ENCODE measurements around the gene TOE1. TPM values are rescaled to one million over a fixed set of nuclear protein-coding genes. Genes with fewer than 3 reads are reported as not detected.
A peak's percentile ranks its signal among the peaks of the same experiment; 100 is the strongest.
"Not testable (repeated sequence)": the region's sequence is repeated elsewhere in the genome, so short reads cannot be mapped to it uniquely, and the experiment has no call there.

The TOE1 gene
- polyA plus RNA-seq (2013, experiment 1 of 2) = 20.5 TPM
- 19.4 TPM for polyA plus RNA-seq (2013, experiment 2 of 2)

- Histone ChIP-seq H3K18ac (ENCODE audit: low read length) (peak within 1 kb of the TSS; percentile 96), H3K36me3 (ENCODE audit: control insufficient read depth, insufficient read depth, low read length) (peaks cover 12% of the 10 kb centered on the region), H4K8ac (ENCODE audit: low read depth, low read length) (peak within 1 kb of the TSS; percentile 70), H2BK15ac (replicated peaks; ENCODE audit: low read depth) (no peak within 1 kb of the TSS), H3K56ac (ENCODE audit: low read length) (peak within 1 kb of the TSS; percentile 97), H2BK5ac (ENCODE audit: low read length) (peak within 1 kb of the TSS; percentile 85), H3K27ac (ENCODE audit: low read depth, low read length) (peak within 1 kb of the TSS; percentile 90), H3K79me1 (ENCODE audit: low read length) (peaks cover 27% of the 10 kb centered on the region), H3K9ac (ENCODE audit: low read length) (peak within 1 kb of the TSS; percentile 90), H3K4me1 (ENCODE audit: control insufficient read depth, low read depth, low read length) (peaks cover 5% of the 10 kb centered on the region), H2AK5ac (ENCODE audit: low read length) (peak within 1 kb of the TSS; percentile 81), H2BK120ac (ENCODE audit: low read depth, low read length) (no peak within 1 kb of the TSS), H3K4ac (ENCODE audit: low read depth, low read length) (peak within 1 kb of the TSS; percentile 84), H3K79me2 (ENCODE audit: control insufficient read depth, insufficient read depth, low read length) (peaks cover 27% of the 10 kb centered on the region), H3K23ac (ENCODE audit: low read length) (peak within 1 kb of the TSS; percentile 91), H3K27me3 (ENCODE audit: insufficient read depth, low read length, poor library complexity) (no peaks in the 10 kb centered on the region), H4K5ac (ENCODE audit: low read length) (peak within 1 kb of the TSS; percentile 79), H3K4me2 (ENCODE audit: low read length) (peak within 1 kb of the TSS; percentile 98), H3K4me3 (ENCODE audit: low read length) (peak within 1 kb of the TSS; percentile 86)
- peak; percentile 97 for DNase-seq
- WGBS (ENCODE audit: extremely low coverage, insufficient coverage, low lambda C conversion rate) = no CpG with 5 or more reads among the region's 70 CpGs
Measured at GRCh38 chr1:45339789-45340558, at the start of gene TOE1, which contains the start of gene MUTYH. TOE1 (plus strand) TSS chr1:45340170; CDS start chr1:45340253, 83 bp downstream. MUTYH (minus strand) TSS chr1:45340440; CDS start chr1:45334505, 5,935 bp downstream.

- H3K9ac ChIP-seq (ENCODE audit: low read length); H4K8ac ChIP-seq (ENCODE audit: low read depth, low read length); H2BK5ac ChIP-seq (ENCODE audit: low read length); H3K79me2 ChIP-seq (ENCODE audit: control insufficient read depth, insufficient read depth, low read length); H3K27me3 ChIP-seq (ENCODE audit: insufficient read depth, low read length, poor library complexity); H4K5ac ChIP-seq (ENCODE audit: low read length); DNase-seq; H2BK15ac ChIP-seq (replicated peaks; ENCODE audit: low read depth); H3K4me3 ChIP-seq (ENCODE audit: low read length); H3K56ac ChIP-seq (ENCODE audit: low read length); H3K23ac ChIP-seq (ENCODE audit: low read length); H2BK120ac ChIP-seq (ENCODE audit: low read depth, low read length); H3K4me2 ChIP-seq (ENCODE audit: low read length); H3K4ac ChIP-seq (ENCODE audit: low read depth, low read length); H2AK5ac ChIP-seq (ENCODE audit: low read length); H3K4me1 ChIP-seq (ENCODE audit: control insufficient read depth, low read depth, low read length); H3K36me3 ChIP-seq (ENCODE audit: control insufficient read depth, insufficient read depth, low read length); H3K79me1 ChIP-seq (ENCODE audit: low read length); H3K18ac ChIP-seq (ENCODE audit: low read length); H3K27ac ChIP-seq (ENCODE audit: low read depth, low read length): not testable (repeated sequence)
- no CpG with 5 or more reads among the region's 6 CpGs for WGBS (ENCODE audit: extremely low coverage, insufficient coverage, low lambda C conversion rate)
Measured at GRCh38 chr1:45291002-45291401, 49.0 kb upstream of the TOE1 start.

- Histone ChIP-seq H3K4me2 (ENCODE audit: low read length) (no peak overlapping the region), H3K23ac (ENCODE audit: low read length) (no peak overlapping the region), H4K8ac (ENCODE audit: low read depth, low read length) (no peak overlapping the region), H3K9ac (ENCODE audit: low read length) (no peak overlapping the region), H4K5ac (ENCODE audit: low read length) (no peak overlapping the region), H3K18ac (ENCODE audit: low read length) (no peak overlapping the region), H3K27ac (ENCODE audit: low read depth, low read length) (no peak overlapping the region), H2BK15ac (replicated peaks; ENCODE audit: low read depth) (no peak overlapping the region), H3K36me3 (ENCODE audit: control insufficient read depth, insufficient read depth, low read length) (no peaks in the 10 kb centered on the region), H3K27me3 (ENCODE audit: insufficient read depth, low read length, poor library complexity) (no peaks in the 10 kb centered on the region), H3K4ac (ENCODE audit: low read depth, low read length) (no peak overlapping the region), H3K4me1 (ENCODE audit: control insufficient read depth, low read depth, low read length) (no peaks in the 10 kb centered on the region), H2BK5ac (ENCODE audit: low read length) (no peak overlapping the region), H2BK120ac (ENCODE audit: low read depth, low read length) (no peak overlapping the region), H3K56ac (ENCODE audit: low read length) (no peak overlapping the region), H3K79me1 (ENCODE audit: low read length) (no peaks in the 10 kb centered on the region), H3K79me2 (ENCODE audit: control insufficient read depth, insufficient read depth, low read length) (no peaks in the 10 kb centered on the region), H2AK5ac (ENCODE audit: low read length) (no peak overlapping the region), H3K4me3 (ENCODE audit: low read length) (no peak overlapping the region)
- no CpG with 5 or more reads among the region's 2 CpGs for WGBS (ENCODE audit: extremely low coverage, insufficient coverage, low lambda C conversion rate)
- no peak for DNase-seq
Measured at GRCh38 chr1:45291716-45292115, 48.3 kb upstream of the TOE1 start.

GRCh38 chr1:45297666-45298356, 42.2 kb upstream of the TOE1 start:
- H3K23ac ChIP-seq (ENCODE audit: low read length) = no peak overlapping the region
- DNase-seq = no peak

GRCh38 chr1:45299296-45299695, 40.7 kb upstream of the TOE1 start:
- Histone ChIP-seq H3K4me1 (ENCODE audit: control insufficient read depth, low read depth, low read length) (peaks cover 4% of the 10 kb centered on the region), H3K9ac (ENCODE audit: low read length) (no peak overlapping the region), H3K4me3 (ENCODE audit: low read length) (no peak overlapping the region), H3K4me2 (ENCODE audit: low read length) (no peak overlapping the region), H2AK5ac (ENCODE audit: low read length) (no peak overlapping the region), H2BK15ac (replicated peaks; ENCODE audit: low read depth) (no peak overlapping the region), H3K4ac (ENCODE audit: low read depth, low read length) (no peak overlapping the region), H4K5ac (ENCODE audit: low read length) (no peak overlapping the region), H3K79me2 (ENCODE audit: control insufficient read depth, insufficient read depth, low read length) (no peaks in the 10 kb centered on the region), H3K27me3 (ENCODE audit: insufficient read depth, low read length, poor library complexity) (no peaks in the 10 kb centered on the region), H3K56ac (ENCODE audit: low read length) (no peak overlapping the region), H3K36me3 (ENCODE audit: control insufficient read depth, insufficient read depth, low read length) (no peaks in the 10 kb centered on the region), H2BK120ac (ENCODE audit: low read depth, low read length) (no peak overlapping the region), H3K23ac (ENCODE audit: low read length) (no peak overlapping the region), H2BK5ac (ENCODE audit: low read length) (no peak overlapping the region), H3K18ac (ENCODE audit: low read length) (no peak overlapping the region), H4K8ac (ENCODE audit: low read depth, low read length) (no peak overlapping the region), H3K79me1 (ENCODE audit: low read length) (no peaks in the 10 kb centered on the region), H3K27ac (ENCODE audit: low read depth, low read length) (no peak overlapping the region)
- WGBS (ENCODE audit: extremely low coverage, insufficient coverage, low lambda C conversion rate) = no CpG with 5 or more reads among the region's 1 CpG
- DNase-seq = no peak

More at GRCh38 chr1:45297666-45298356, 42.2 kb upstream of the TOE1 start:
- Histone ChIP-seq H3K36me3 (ENCODE audit: control insufficient read depth, insufficient read depth, low read length) (no peaks in the 10 kb centered on the region), H3K4me2 (ENCODE audit: low read length) (no peak overlapping the region), H3K9ac (ENCODE audit: low read length) (peak overlapping the region; percentile 5), H3K27me3 (ENCODE audit: insufficient read depth, low read length, poor library complexity) (no peaks in the 10 kb centered on the region), H3K56ac (ENCODE audit: low read length) (no peak overlapping the region), H2AK5ac (ENCODE audit: low read length) (no peak overlapping the region), H4K8ac (ENCODE audit: low read depth, low read length) (no peak overlapping the region), H2BK15ac (replicated peaks; ENCODE audit: low read depth) (no peak overlapping the region), H2BK120ac (ENCODE audit: low read depth, low read length) (no peak overlapping the region), H3K79me2 (ENCODE audit: control insufficient read depth, insufficient read depth, low read length) (no peaks in the 10 kb centered on the region), H3K79me1 (ENCODE audit: low read length) (no peaks in the 10 kb centered on the region), H3K18ac (ENCODE audit: low read length) (no peak overlapping the region), H3K4ac (ENCODE audit: low read depth, low read length) (no peak overlapping the region), H4K5ac (ENCODE audit: low read length) (no peak overlapping the region), H2BK5ac (ENCODE audit: low read length) (no peak overlapping the region), H3K4me3 (ENCODE audit: low read length) (no peak overlapping the region), H3K4me1 (ENCODE audit: control insufficient read depth, low read depth, low read length) (peaks cover 4% of the 10 kb centered on the region), H3K27ac (ENCODE audit: low read depth, low read length) (no peak overlapping the region)
- WGBS (ENCODE audit: extremely low coverage, insufficient coverage, low lambda C conversion rate) = no CpG with 5 or more reads among the region's 8 CpGs

Data from mesendoderm (in vitro differentiated cells).